K562 (cell line): ENCODE results near the gene PHF21B. TPM values are rescaled to one million over a fixed set of nuclear protein-coding genes. Genes with fewer than 3 reads are reported as not detected.

ENCODE experiments used
- ATAC-seq: fragments of 200-7000 bp; cut with Tn5 transposase; 3 replicates; pipeline ENCODE4 v1.9.1; 2020; ENCODE audit warnings: moderate library complexity
- BruUV-seq: library from RNA; stranded (reverse); fragments of 400-500 nt; replicated peaks from 2 replicates; lab custom pipeline; 2021; lab: Mats Ljungman, UMichigan
- CTCF ChIA-PET: fragments of 300-600 bp; formaldehyde crosslinking; extraction: SDS; loops from one replicate; lab custom pipeline; 2021; ENCODE audit warnings: low intra/inter-chr PET ratio; lab: Yijun Ruan, JAX
- POLR2A ChIA-PET: fragments of 300-600, 350-650 bp; sonication (Branson Sonifier 250); formaldehyde crosslinking; extraction: SDS; loops from one replicate; lab custom pipeline; 2021; ENCODE audit warnings: antibody characterized with exemption, inconsistent platforms; lab: Yijun Ruan, JAX
- DNase-seq, 4 experiments: peaks; one replicate each; pipeline versions ENCODE4 v3.0.0 to v3.0.0-alpha.2; 2011 to 2018; ENCODE audit warnings: low spot score in 3 of 4, mixed read lengths in 3 of 4; ENCODE audit errors: extremely low read depth in 1 of 4
- FAIRE-seq: peaks from 2 replicates; lab custom pipeline; 2011; peaks lifted over from hg19 to GRCh38; lab: Jason Lieb, UNC
- H2AFZ ChIP-seq: 2 replicates; pipeline ENCODE4 v1.6.0; 2011; ENCODE audit warnings: low read depth, low read length, control low read depth, inconsistent platforms
- H3K27ac ChIP-seq: fragments of 200-600 bp; 3 replicates; pipeline ENCODE4 v1.8.0; 2011; ENCODE audit warnings: low read depth, mild to moderate bottlenecking, control low read depth, inconsistent platforms, low read length, moderate library complexity, mixed read lengths; ENCODE audit errors: extremely low read depth
- H3K27me3 ChIP-seq, 2 experiments: fragments of 300-600 bp in 1 of 2; 2 replicates in 1 of 2; 3 replicates in 1 of 2; pipeline versions ENCODE4 v1.6.0 to v1.8.0; 2011; ENCODE audit warnings: inconsistent platforms in 2 of 2, low read length in 2 of 2, mild to moderate bottlenecking in 1 of 2, mixed read lengths in 1 of 2, moderate library complexity in 1 of 2; ENCODE audit not compliant: control insufficient read depth in 2 of 2, insufficient read depth in 2 of 2
- H3K36me3 ChIP-seq: fragments of 300-600 bp; 3 replicates; pipeline ENCODE4 v1.8.0; 2011; ENCODE audit warnings: mild to moderate bottlenecking, low read length, inconsistent platforms; ENCODE audit not compliant: control insufficient read depth, insufficient read depth
- H3K4me1 ChIP-seq, 2 experiments: fragments of 200-600 bp in 1 of 2; replicated peaks in 1 of 2; 2 replicates in 1 of 2; 3 replicates in 1 of 2; pipeline versions ENCODE4 v1.5.1 to v1.8.0; 2011; ENCODE audit warnings: inconsistent platforms in 2 of 2, low read length in 2 of 2, mild to moderate bottlenecking in 1 of 2, mixed read lengths in 1 of 2, moderate library complexity in 1 of 2; ENCODE audit not compliant: control insufficient read depth in 2 of 2, insufficient read depth in 2 of 2
- H3K4me2 ChIP-seq: 2 replicates; pipeline ENCODE4 v1.6.1; 2011; ENCODE audit warnings: low read length, control low read depth, inconsistent platforms, mixed read lengths; ENCODE audit not compliant: insufficient read depth
- H3K4me3 ChIP-seq: fragments of 200-600 bp; sonication (generic), shearing (Covaris generic); 2 replicates; pipeline ENCODE4 v1.5.1; 2016; ENCODE audit warnings: control low read depth, inconsistent platforms
- H3K79me2 ChIP-seq: fragments of 200-600 bp; 3 replicates; pipeline ENCODE4 v1.8.0; 2011; ENCODE audit warnings: low read length, inconsistent platforms; ENCODE audit not compliant: control insufficient read depth, insufficient read depth
- H3K9ac ChIP-seq, 2 experiments: 2 replicates each; pipeline versions ENCODE4 v1.6.0 to v1.6.1; 2011; ENCODE audit warnings: low read depth in 2 of 2, low read length in 2 of 2, control low read depth in 1 of 2, inconsistent platforms in 1 of 2, mild to moderate bottlenecking in 1 of 2, mixed read lengths in 1 of 2; ENCODE audit not compliant: insufficient read depth in 1 of 2
- H3K9me1 ChIP-seq: one replicate; pipeline ENCODE4 v1.6.0; 2011; ENCODE audit warnings: inconsistent platforms, mild to moderate bottlenecking, low read length, moderate library complexity; ENCODE audit not compliant: control insufficient read depth, insufficient read depth
- H3K9me3 ChIP-seq: replicated peaks from 2 replicates; pipeline ENCODE4 v1.5.1; 2011; ENCODE audit warnings: low read depth, low read length, inconsistent platforms; ENCODE audit not compliant: control insufficient read depth, insufficient read depth
- H4K20me1 ChIP-seq: replicated peaks from 2 replicates; pipeline ENCODE4 v1.6.1; 2011; ENCODE audit warnings: low read length, inconsistent platforms, mixed read lengths; ENCODE audit not compliant: control insufficient read depth, insufficient read depth
- CAMTA2 ChIP-seq: fragments of 250-450 bp; sonication (Bioruptor Pico); conservative IDR thresholded peaks from 2 replicates; pipeline ENCODE4 v1.5.1; 2022
- CREB3L1 ChIP-seq: fragments of 450-650 bp; IDR thresholded peaks from 2 replicates; pipeline ENCODE4 v1.6.1; 2014; ENCODE audit warnings: low read depth, mild to moderate bottlenecking, moderate library complexity, borderline replicate concordance
- CUX1 ChIP-seq: fragments of 200-800 bp; sonication (Bioruptor generic); IDR thresholded peaks from 2 replicates; pipeline ENCODE4 v1.6.1; 2016; ENCODE audit warnings: missing genetic modification characterization, missing compliant biosample characterization
- FUS ChIP-seq: fragments of 200-400 bp; formaldehyde crosslinking; optimal IDR thresholded peaks from 2 replicates; pipeline ENCODE3; 2017; ENCODE audit warnings: low read depth, low read length
- GTF2F1 ChIP-seq: IDR thresholded peaks from 2 replicates; pipeline ENCODE4 v1.6.1; 2011; ENCODE audit warnings: low read depth, low read length, improper control_type of control experiment
- KLF13 ChIP-seq: fragments of 450-650 bp; IDR thresholded peaks from 2 replicates; pipeline ENCODE4 v1.6.1; 2016; ENCODE audit warnings: missing genetic modification characterization, low read depth, mild to moderate bottlenecking, missing compliant biosample characterization, moderate library complexity, borderline replicate concordance
- LEF1 ChIP-seq: fragments of 450-650 bp; IDR thresholded peaks from 2 replicates; pipeline ENCODE4 v1.6.1; 2016; ENCODE audit warnings: mild to moderate bottlenecking
- NRF1 ChIP-seq, 2 experiments: fragments of 450-650 bp; IDR thresholded peaks in 1 of 2; conservative IDR thresholded peaks in 1 of 2; 2 replicates each; pipeline ENCODE4 v1.6.1; 2014; ENCODE audit warnings: mild to moderate bottlenecking in 2 of 2
- SOX6 ChIP-seq: fragments of 450-650 bp; IDR thresholded peaks from 2 replicates; pipeline ENCODE4 v1.6.1; 2014; ENCODE audit warnings: mild to moderate bottlenecking
- ZBTB12 ChIP-seq: fragments of 250-450 bp; sonication (Bioruptor Pico); IDR thresholded peaks from 2 replicates; pipeline ENCODE4 v1.4.0; 2020
- ZNF354B ChIP-seq: fragments of 250-450 bp; sonication (Bioruptor Pico); IDR thresholded peaks from 2 replicates; pipeline ENCODE4 v1.4.0; 2020
- ZNF655 ChIP-seq: fragments of 250-450 bp; sonication (Bioruptor Pico); IDR thresholded peaks from 2 replicates; pipeline ENCODE4 v1.5.0; 2021
- WGBS: fragments of 100-300 bp; shearing (Covaris generic); methylation state at CpG from one replicate; pipeline ENCODE4 v1.1.6; 2016; ENCODE audit warnings: low coverage, mixed read lengths; ENCODE audit not compliant: insufficient coverage; ENCODE audit errors: missing lambda C conversion rate; 5-methylcytosine and 5-hydroxymethylcytosine counted together
- in situ Hi-C: fragments of 300-500 bp; cut with MboI; formaldehyde crosslinking; loops from 4 replicates; pipeline ENCODE4 v1.15.0; 2018; ENCODE audit warnings: inconsistent platforms, mixed read lengths
- intact Hi-C: fragments of 100-400 bp; cut with micrococcal nuclease; formaldehyde crosslinking; loops from 2 replicates; pipeline ENCODE4 v1.14.2; 2022
- polyA plus RNA-seq, 8 experiments: library from polyadenylated mRNA; depleted of rRNA in 4 of 8; stranded (reverse) in 5 of 8; unstranded in 3 of 8; fragments of >200 nt; fragmentation: Nextera tagmentation in 2 of 8; fragmentation: Illumina TruSeq in 1 of 8; extraction: Ambion mirVana in 2 of 8; extraction: Trizol in 1 of 8; gene quantifications; 2 replicates each; pipeline versions ENCODE4 v1.2.1 to v1.2.3, GENCODE V29; 2011 to 2014; ENCODE audit warnings: inconsistent platforms in 1 of 8, missing spikeins in 1 of 8
- total RNA-seq, 7 experiments: library from RNA; depleted of rRNA in 6 of 7; stranded (reverse); fragments of >200 nt in 6 of 7; fragmentation: Illumina TruSeq in 2 of 7; extraction: Trizol in 2 of 7; gene quantifications; 2 replicates each; pipeline versions ENCODE4 v1.2.1 to v1.2.3, GENCODE V29; 2011 to 2021; ENCODE audit warnings: low replicate concordance in 1 of 7

The PHF21B gene
- total and polyA plus RNA-seq, 9 of the 15 experiments (the other 6 are each of a cell fraction or from before 2014, with no cell fraction given): 0.04 TPM; not detected in 8

- Histone ChIP-seq H3K9ac (no peak overlapping the region), H3K27me3 (peaks cover 0 to 7% of the 10 kb centered on the region in 2 experiments; a peak in 1 of 5 replicates), H3K9me1 (no peaks in the 10 kb centered on the region), H2AFZ (no peak overlapping the region), H3K4me1 (no peaks in the 10 kb centered on the region), H3K9me3 (no peaks in the 10 kb centered on the region), H3K36me3 (no peaks in the 10 kb centered on the region), H3K4me3 (no peak overlapping the region), H3K79me2 (no peaks in the 10 kb centered on the region), H4K20me1 (peaks cover 4% of the 10 kb centered on the region; the same call in 1 of the 2 replicates), H3K27ac (no peak overlapping the region), H3K4me2 (no peak overlapping the region)
- ATAC-seq (no peak), DNase-seq (no peak), FAIRE-seq (no peak)
- in situ Hi-C loops (no loop called here), intact Hi-C loops (no loop called here)
- CTCF ChIA-PET: no interaction called here
- WGBS: 0% methylated on average over 8 of the region's 11 CpGs
- POLR2A ChIA-PET: no interaction called here
- no TSS peak for BruUV-seq
- no peak for TF ChIP-seq CAMTA2 (CRISPR knock-in tag)
- TF ChIP-seq CREB3L1: no peak
- no peak for TF ChIP-seq CUX1
- TF ChIP-seq FUS: no peak
- TF ChIP-seq LEF1: no peak
- TF ChIP-seq GTF2F1: no peak
- TF ChIP-seq ZNF655 (CRISPR knock-in tag): no peak
- no peak for TF ChIP-seq ZNF354B (CRISPR knock-in tag)
- no peak for TF ChIP-seq KLF13 (tag)
- no peak for TF ChIP-seq ZBTB12 (CRISPR knock-in tag)
- no peak for TF ChIP-seq NRF1 (conservative IDR thresholded peaks at IDR 0.05 in 1 of 2, IDR thresholded peaks at IDR 0.05 in 1 of 2)
- TF ChIP-seq SOX6: no peak
Measured at GRCh38 chr22:44971651-44972362, 38.0 kb downstream of the PHF21B start.
